Panc1 (cell line): ENCODE results near the gene CLEC16A.

ENCODE experiments used
- POLR2AphosphoS5 ChIP-seq: IDR thresholded peaks from 2 replicates; pipeline ENCODE4 v1.6.1; 2012; ENCODE audit warnings: mild to moderate bottlenecking, low read depth, low read length, moderate library complexity
- TF ChIP-seq, protein P1 (sequence below): fragments of 450-650 bp; IDR thresholded peaks from 2 replicates; pipeline ENCODE4 v1.5.1; 2017; ENCODE audit warnings: mild to moderate bottlenecking
- TF ChIP-seq, protein P2 (sequence below), 2 experiments: IDR thresholded peaks; 2 replicates each; pipeline ENCODE4 v1.6.1; 2011 to 2012; ENCODE audit warnings: low read depth in 2 of 2, control low read depth in 1 of 2, low read length in 1 of 2, mild to moderate bottlenecking in 1 of 2, moderate library complexity in 1 of 2; ENCODE audit not compliant: insufficient read depth in 1 of 2

DNA sequence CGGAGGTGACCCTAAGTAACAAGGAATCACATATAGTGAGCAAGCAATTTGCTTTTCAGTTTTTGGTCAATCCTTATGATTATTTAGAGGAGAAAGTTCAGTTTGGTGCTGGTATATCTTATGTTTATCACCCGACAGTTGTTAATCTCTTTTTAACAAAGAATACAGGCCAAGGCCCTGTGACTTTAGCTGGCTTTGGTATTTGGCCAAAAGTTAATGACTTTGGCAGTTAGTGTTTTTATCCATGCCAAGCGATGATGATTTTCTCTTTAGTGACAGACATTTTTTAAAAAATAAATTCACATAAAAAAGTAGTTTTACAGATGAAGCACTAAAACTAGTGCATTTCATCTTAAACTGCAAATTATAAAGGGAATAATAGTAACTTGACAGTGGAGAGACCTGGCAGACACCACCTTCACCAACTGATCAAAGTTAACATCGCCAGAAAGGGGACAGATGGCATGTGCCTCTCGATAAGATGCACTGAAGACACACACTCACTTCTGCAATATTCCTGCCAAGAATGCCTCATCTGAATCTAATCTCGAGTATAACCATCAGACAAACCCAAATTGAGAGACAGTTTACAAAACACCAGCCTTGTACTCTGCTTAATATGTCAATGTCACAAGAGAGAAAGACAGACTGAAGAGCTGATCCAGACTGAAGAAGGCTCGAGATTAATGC lies 9.0 kb upstream of the CLEC16A start:
- TF ChIP-seq, protein P1, sequence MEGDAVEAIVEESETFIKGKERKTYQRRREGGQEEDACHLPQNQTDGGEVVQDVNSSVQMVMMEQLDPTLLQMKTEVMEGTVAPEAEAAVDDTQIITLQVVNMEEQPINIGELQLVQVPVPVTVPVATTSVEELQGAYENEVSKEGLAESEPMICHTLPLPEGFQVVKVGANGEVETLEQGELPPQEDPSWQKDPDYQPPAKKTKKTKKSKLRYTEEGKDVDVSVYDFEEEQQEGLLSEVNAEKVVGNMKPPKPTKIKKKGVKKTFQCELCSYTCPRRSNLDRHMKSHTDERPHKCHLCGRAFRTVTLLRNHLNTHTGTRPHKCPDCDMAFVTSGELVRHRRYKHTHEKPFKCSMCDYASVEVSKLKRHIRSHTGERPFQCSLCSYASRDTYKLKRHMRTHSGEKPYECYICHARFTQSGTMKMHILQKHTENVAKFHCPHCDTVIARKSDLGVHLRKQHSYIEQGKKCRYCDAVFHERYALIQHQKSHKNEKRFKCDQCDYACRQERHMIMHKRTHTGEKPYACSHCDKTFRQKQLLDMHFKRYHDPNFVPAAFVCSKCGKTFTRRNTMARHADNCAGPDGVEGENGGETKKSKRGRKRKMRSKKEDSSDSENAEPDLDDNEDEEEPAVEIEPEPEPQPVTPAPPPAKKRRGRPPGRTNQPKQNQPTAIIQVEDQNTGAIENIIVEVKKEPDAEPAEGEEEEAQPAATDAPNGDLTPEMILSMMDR, result no peak
- TF ChIP-seq, protein P2, sequence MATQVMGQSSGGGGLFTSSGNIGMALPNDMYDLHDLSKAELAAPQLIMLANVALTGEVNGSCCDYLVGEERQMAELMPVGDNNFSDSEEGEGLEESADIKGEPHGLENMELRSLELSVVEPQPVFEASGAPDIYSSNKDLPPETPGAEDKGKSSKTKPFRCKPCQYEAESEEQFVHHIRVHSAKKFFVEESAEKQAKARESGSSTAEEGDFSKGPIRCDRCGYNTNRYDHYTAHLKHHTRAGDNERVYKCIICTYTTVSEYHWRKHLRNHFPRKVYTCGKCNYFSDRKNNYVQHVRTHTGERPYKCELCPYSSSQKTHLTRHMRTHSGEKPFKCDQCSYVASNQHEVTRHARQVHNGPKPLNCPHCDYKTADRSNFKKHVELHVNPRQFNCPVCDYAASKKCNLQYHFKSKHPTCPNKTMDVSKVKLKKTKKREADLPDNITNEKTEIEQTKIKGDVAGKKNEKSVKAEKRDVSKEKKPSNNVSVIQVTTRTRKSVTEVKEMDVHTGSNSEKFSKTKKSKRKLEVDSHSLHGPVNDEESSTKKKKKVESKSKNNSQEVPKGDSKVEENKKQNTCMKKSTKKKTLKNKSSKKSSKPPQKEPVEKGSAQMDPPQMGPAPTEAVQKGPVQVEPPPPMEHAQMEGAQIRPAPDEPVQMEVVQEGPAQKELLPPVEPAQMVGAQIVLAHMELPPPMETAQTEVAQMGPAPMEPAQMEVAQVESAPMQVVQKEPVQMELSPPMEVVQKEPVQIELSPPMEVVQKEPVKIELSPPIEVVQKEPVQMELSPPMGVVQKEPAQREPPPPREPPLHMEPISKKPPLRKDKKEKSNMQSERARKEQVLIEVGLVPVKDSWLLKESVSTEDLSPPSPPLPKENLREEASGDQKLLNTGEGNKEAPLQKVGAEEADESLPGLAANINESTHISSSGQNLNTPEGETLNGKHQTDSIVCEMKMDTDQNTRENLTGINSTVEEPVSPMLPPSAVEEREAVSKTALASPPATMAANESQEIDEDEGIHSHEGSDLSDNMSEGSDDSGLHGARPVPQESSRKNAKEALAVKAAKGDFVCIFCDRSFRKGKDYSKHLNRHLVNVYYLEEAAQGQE (IDR thresholded peaks at IDR 0.05; ENCODE audit: insufficient read depth in 1 of 2, low read depth in 2 of 2, low read length in 1 of 2), result no peak
- no peak for TF ChIP-seq POLR2AphosphoS5
